Upper lobe of left lung (tissue), 6 donors: ENCODE results near the gene IQCH. TPM values are rescaled to one million over a fixed set of nuclear protein-coding genes. Genes with fewer than 3 reads are reported as not detected.

Experiments
- ATAC-seq, 2 donors: fragments of 200-7000 bp; cut with Tn5 transposase; one replicate each; pipeline ENCODE4 v1.9.1; 2022; ENCODE audit warnings: mild to moderate bottlenecking in 2 of 2, moderate library complexity in 2 of 2; ENCODE audit not compliant: low FRiP score in 2 of 2
- DNase-seq, 2 donors: peaks; one replicate each; pipeline ENCODE4 v3.0.0-alpha.2; 2019 to 2020
- H3K27ac ChIP-seq, 4 donors: fragments of 200-600 bp; sonication (generic); one replicate each; pipeline ENCODE4 v1.5.1; 2016 to 2019
- H3K27me3 ChIP-seq, 4 donors: fragments of 200-600 bp; sonication (generic); one replicate each; pipeline ENCODE4 v1.5.1; 2017 to 2019
- H3K36me3 ChIP-seq, 4 donors: fragments of 200-600 bp; sonication (generic); one replicate each; pipeline ENCODE4 v1.5.1; 2016 to 2019
- H3K4me1 ChIP-seq, 4 donors: fragments of 200-600 bp; sonication (generic); one replicate each; pipeline ENCODE4 v1.5.1; 2018 to 2019
- H3K4me3 ChIP-seq, 4 donors: fragments of 200-600 bp; sonication (generic); one replicate each; pipeline ENCODE4 v1.5.1; 2017 to 2019; ENCODE audit warnings: mild to moderate bottlenecking in 2 of 4, moderate library complexity in 1 of 4
- H3K9me3 ChIP-seq, 4 donors: fragments of 200-600 bp; sonication (generic); one replicate each; pipeline ENCODE4 v1.5.1; 2018 to 2019
- CTCF ChIP-seq, 6 experiments: fragments of 450-650 bp in 4 of 6; fragments of 200-600 bp in 2 of 6; sonication (generic) in 2 of 6; IDR thresholded peaks; one replicate each; pipeline ENCODE4 v1.5.1; 2016 to 2019; ENCODE audit warnings: antibody characterized with exemption in 6 of 6
- EP300 ChIP-seq, 4 donors: sonication (generic); formaldehyde crosslinking; IDR thresholded peaks; one replicate each; pipeline ENCODE4 v1.5.1; 2017; ENCODE audit warnings: antibody characterized with exemption in 4 of 4, control low read depth in 2 of 4
- POLR2A ChIP-seq, 4 donors: fragments of 450-650 bp; IDR thresholded peaks; one replicate each; pipeline ENCODE4 v1.5.1; 2016 to 2017; ENCODE audit warnings: antibody characterized with exemption in 4 of 4, mild to moderate bottlenecking in 2 of 4
- POLR2AphosphoS5 ChIP-seq, 2 donors: sonication (generic); formaldehyde crosslinking; IDR thresholded peaks; one replicate each; pipeline ENCODE4 v1.5.1; 2017; ENCODE audit warnings: antibody characterized with exemption in 2 of 2
- WGBS, 2 donors: methylation state at CpG; one replicate each; pipeline ENCODE4 v1.1.5; 2017 to 2018; 5-methylcytosine and 5-hydroxymethylcytosine counted together
- total RNA-seq, 6 donors: library from RNA; depleted of rRNA in 4 of 6; stranded (reverse); fragments of >200 nt in 4 of 6; gene quantifications; one replicate each; pipeline versions ENCODE4 v1.1.0 to v1.2.1, GENCODE V29; 2016 to 2021
- donor health status: DM: no; HTN: no; CAD: no; lungs with moderate emphysema.
- donor health status: DM: no; HTN: yes; CAD: no; lungs with severe emphysema.

IQCH gene
- total RNA-seq, 6 donors from 2014 or later: 1.0 to 18.0 (median 2.7) TPM

- Histone ChIP-seq H3K27me3 (no peaks in the 10 kb centered on the region), H3K9me3 (no peaks in the 10 kb centered on the region), H3K4me1 (no peaks in the 10 kb centered on the region), H3K27ac (no peak overlapping the region), H3K4me3 (no peak overlapping the region), H3K36me3 (no peaks in the 10 kb centered on the region)
- WGBS, 2 donors: 58 to 60% methylated on average over 4 of the region's 4 CpGs
- ATAC-seq: no peak
- TF ChIP-seq POLR2A (IDR thresholded peaks at IDR 0.05) (no peak), CTCF (IDR thresholded peaks at IDR 0.05) (no peak), POLR2AphosphoS5 (IDR thresholded peaks at IDR 0.05) (no peak), EP300 (IDR thresholded peaks at IDR 0.05) (no peak)
- no peak for DNase-seq
Measured at GRCh38 chr15:67403428-67404154, 149.0 kb downstream of the IQCH start.

DNA sequence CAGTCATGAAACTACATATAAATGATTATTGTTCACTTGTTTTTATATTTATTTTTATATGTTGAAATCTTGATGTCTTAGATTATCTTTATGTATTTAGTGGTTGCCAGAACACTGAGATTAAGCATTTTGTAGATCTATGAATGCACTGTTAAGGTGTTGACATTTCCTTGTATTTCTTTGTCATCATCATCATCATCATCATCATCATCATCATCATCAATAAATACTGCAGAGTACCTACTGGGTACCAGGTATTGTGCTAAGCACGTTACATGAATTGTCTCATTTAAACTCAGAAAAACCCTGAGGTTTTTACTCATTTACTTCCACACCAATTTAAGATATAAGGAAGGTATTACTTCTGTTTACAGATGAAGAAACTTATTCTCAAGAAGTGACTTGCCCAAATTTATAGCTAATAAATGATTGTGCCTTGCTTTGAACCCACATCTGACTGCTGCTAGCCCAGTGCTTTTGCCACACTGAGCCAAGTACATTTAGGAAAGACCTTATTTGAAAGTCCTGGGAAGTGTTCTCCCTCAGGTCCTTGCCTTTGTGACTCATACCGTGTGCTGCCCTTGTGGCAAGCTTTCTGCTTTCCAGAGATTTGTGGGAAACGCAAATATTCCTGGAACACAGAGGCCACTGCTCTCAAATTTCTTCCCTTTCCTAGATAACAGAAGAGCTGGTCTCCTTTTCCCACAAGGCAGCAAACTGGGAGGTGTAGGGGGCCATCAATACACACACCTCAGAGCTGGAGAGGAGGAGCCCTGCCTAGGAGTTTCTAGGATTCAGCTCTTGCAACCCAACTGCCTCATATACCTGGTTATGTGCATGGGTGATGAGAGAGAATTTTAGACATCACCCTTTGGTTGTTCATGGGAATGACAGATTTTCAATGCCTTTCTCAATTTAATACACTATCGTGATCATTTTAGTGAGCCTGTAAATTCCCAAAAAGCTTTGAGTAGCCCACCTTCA is 150.9 kb downstream of the IQCH start:
- H3K4me1 ChIP-seq: no peaks in the 10 kb centered on the region
- H3K27ac ChIP-seq: no peak overlapping the region
- 68 to 79% methylated on average over 4 of the region's 4 CpGs for WGBS, 2 donors
- TF ChIP-seq POLR2A (IDR thresholded peaks at IDR 0.05): no peak
- no peak for TF ChIP-seq EP300 (IDR thresholded peaks at IDR 0.05)
- no peak for TF ChIP-seq CTCF (IDR thresholded peaks at IDR 0.05)
- no peak for TF ChIP-seq POLR2AphosphoS5 (IDR thresholded peaks at IDR 0.05)
- ATAC-seq: no peak
- no peak overlapping the region for H3K4me3 ChIP-seq
- no peaks in the 10 kb centered on the region for H3K9me3 ChIP-seq
- no peak for DNase-seq
- no peaks in the 10 kb centered on the region for H3K27me3 ChIP-seq
- no peaks in the 10 kb centered on the region for H3K36me3 ChIP-seq

DNA sequence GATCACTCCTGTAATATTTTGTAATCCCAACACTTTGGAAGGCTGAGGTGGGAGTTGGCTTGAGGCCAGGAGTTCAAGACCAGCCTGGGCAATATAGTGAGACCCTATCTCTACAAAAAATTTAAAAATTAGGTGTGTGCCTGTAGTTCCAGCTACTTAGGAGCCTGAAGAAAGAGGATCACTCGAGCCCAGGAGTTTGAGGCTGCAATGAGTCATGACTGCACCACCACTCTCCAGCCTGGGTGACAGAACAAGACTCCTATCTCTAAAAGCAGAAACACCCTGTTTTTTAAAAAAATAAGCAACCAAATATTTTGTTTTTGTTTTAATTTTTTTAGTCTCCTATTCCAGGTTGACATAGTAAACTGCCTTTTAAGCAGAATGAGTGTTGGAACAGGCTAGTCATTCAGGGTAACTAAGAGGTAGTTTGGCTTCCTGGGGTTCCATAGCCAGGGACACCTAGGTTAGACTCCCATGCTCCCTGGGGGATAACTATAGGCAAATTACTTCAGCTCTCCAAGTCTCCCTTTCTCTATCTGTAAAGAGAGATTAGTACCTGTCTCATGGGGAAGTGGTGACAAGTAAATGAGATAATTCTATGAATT is 151.8 kb downstream of the IQCH start:
- H3K4me1 ChIP-seq: no peaks in the 10 kb centered on the region
- ATAC-seq: no peak
- no peaks in the 10 kb centered on the region for H3K9me3 ChIP-seq
- WGBS, 2 donors: 77 to 82% methylated on average over 1 of the region's 1 CpG
- no peaks in the 10 kb centered on the region for H3K27me3 ChIP-seq
- no peak overlapping the region for H3K4me3 ChIP-seq
- DNase-seq: no peak
- no peaks in the 10 kb centered on the region for H3K36me3 ChIP-seq
- no peak for TF ChIP-seq EP300 (IDR thresholded peaks at IDR 0.05)
- no peak for TF ChIP-seq CTCF (IDR thresholded peaks at IDR 0.05)
- no peak for TF ChIP-seq POLR2AphosphoS5 (IDR thresholded peaks at IDR 0.05)
- TF ChIP-seq POLR2A (IDR thresholded peaks at IDR 0.05): no peak
- no peak overlapping the region for H3K27ac ChIP-seq

DNA sequence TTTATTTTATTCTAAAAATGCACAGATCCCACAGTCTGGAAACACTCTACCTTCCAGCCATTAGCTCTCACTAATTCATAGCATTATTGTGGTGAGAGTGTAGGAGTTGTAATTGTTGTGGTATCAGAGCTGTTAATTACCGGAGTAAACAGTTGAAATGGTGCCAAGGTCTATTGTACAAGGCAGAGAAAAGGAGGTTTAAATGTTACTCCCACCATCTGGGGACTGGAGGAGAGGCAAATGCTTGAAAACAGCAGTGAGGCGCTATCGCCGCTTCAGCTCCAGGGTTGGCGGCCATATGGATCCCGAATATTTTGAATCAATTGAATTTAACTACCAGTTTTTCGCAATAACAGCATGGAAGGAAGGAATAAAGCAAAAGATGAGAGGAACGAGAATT is 153.2 kb downstream of the IQCH start:
- Histone ChIP-seq H3K9me3 (no peaks in the 10 kb centered on the region), H3K36me3 (no peaks in the 10 kb centered on the region), H3K4me1 (no peaks in the 10 kb centered on the region), H3K27me3 (no peaks in the 10 kb centered on the region), H3K27ac (no peak overlapping the region), H3K4me3 (no peak overlapping the region)
- WGBS, 2 donors: 90 to 94% methylated on average over 8 of the region's 8 CpGs
- DNase-seq (no peak), ATAC-seq (no peak)
- TF ChIP-seq CTCF (IDR thresholded peaks at IDR 0.05): no peak
- no peak for TF ChIP-seq EP300 (IDR thresholded peaks at IDR 0.05)
- TF ChIP-seq POLR2AphosphoS5 (IDR thresholded peaks at IDR 0.05): no peak
- TF ChIP-seq POLR2A (IDR thresholded peaks at IDR 0.05): no peak
